ENCODE results near the gene PDE2A.

DNA sequence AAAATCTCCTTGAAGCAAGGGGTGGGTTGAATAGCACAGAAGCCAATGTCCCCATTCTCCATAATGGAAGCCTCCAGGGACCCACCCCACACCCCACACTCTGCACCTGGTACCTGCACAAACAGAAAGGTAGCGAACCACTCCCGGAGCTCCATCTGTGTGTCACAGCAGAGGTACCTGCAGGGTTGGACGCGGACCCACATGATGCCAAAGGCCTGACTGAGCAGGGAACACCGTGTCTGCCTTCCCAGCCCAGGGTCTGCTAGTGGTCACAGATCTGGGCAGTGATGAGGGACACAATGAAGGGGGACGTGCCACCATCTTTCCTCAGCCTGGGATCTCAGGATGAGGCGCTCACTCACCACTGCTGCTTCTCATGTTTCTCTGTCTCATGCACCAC lies 13.1 kb upstream of the PDE2A start:
- TF ChIP-seq CTCF (IDR thresholded peaks at IDR 0.05; ENCODE audit: extremely low read depth in 1 of 2, insufficient read depth in 1 of 2, low read depth in 1 of 2, low read length in 2 of 2) (no peak), POLR2A (IDR thresholded peaks at IDR 0.05; ENCODE audit: low read depth, low read length) (no peak), POLR2AphosphoS5 (IDR thresholded peaks at IDR 0.05; ENCODE audit: insufficient read depth, low read depth, low read length) (no peak), FOS (IDR thresholded peaks at IDR 0.05; ENCODE audit: borderline replicate concordance, insufficient read depth, low read length) (no peak)
- TF ChIP-seq, protein P1, sequence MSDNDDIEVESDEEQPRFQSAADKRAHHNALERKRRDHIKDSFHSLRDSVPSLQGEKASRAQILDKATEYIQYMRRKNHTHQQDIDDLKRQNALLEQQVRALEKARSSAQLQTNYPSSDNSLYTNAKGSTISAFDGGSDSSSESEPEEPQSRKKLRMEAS (IDR thresholded peaks at IDR 0.05; ENCODE audit: insufficient read depth, insufficient read length): no peak

All from endothelial cell of umbilical vein (primary cell).